Keratinocyte (primary cell): Measurements from ENCODE around the gene USP46. TPM values are rescaled to one million over a fixed set of nuclear protein-coding genes. Genes with fewer than 3 reads are reported as not detected.

Experiments
- DNase-seq: peaks from one replicate; pipeline ENCODE4 v3.0.0-alpha.2; 2011; ENCODE audit warnings: low read depth, missing footprints, low spot score
- FAIRE-seq: peaks from 2 replicates; lab custom pipeline; 2011; peaks lifted over from hg19 to GRCh38; lab: Jason Lieb, UNC
- H2AFZ ChIP-seq: 2 replicates; pipeline ENCODE4 v1.6.0; 2012; ENCODE audit warnings: low read length, control low read depth, inconsistent platforms; ENCODE audit not compliant: control insufficient read depth
- H3K27ac ChIP-seq: 2 replicates; pipeline ENCODE4 v1.5.1; 2011; ENCODE audit warnings: low read length; ENCODE audit not compliant: control insufficient read depth, insufficient read depth
- H3K27me3 ChIP-seq: 3 replicates; pipeline ENCODE4 v1.6.0; 2011; ENCODE audit warnings: low read length; ENCODE audit not compliant: control insufficient read depth, insufficient read depth; ENCODE audit errors: extremely low read depth
- H3K36me3 ChIP-seq, 2 experiments: 2 replicates in 1 of 2; 3 replicates in 1 of 2; pipeline ENCODE4 v1.5.1; 2011; ENCODE audit warnings: low read length in 2 of 2, mild to moderate bottlenecking in 1 of 2; ENCODE audit not compliant: control insufficient read depth in 2 of 2, insufficient read depth in 2 of 2; ENCODE audit errors: extremely low read depth in 1 of 2
- H3K4me1 ChIP-seq: 3 replicates; pipeline ENCODE4 v1.5.1; 2011; ENCODE audit warnings: low read length; ENCODE audit not compliant: control insufficient read depth, insufficient read depth; ENCODE audit errors: extremely low read depth
- H3K4me2 ChIP-seq: 3 replicates; pipeline ENCODE4 v1.6.0; 2011; ENCODE audit warnings: low read depth, low read length; ENCODE audit not compliant: control insufficient read depth, insufficient read depth; ENCODE audit errors: extremely low read depth
- H3K4me3 ChIP-seq, 3 experiments: fragments of 200-600 bp in 1 of 3; sonication (generic) in 1 of 3; 2 replicates in 2 of 3; 3 replicates in 1 of 3; pipeline ENCODE4 v1.5.1; 2011 to 2016; ENCODE audit warnings: low read length in 3 of 3, mild to moderate bottlenecking in 3 of 3, control low read depth in 2 of 3, inconsistent platforms in 1 of 3, low read depth in 1 of 3, mixed read lengths in 1 of 3, mixed run types in 1 of 3, moderate library complexity in 1 of 3; ENCODE audit not compliant: control insufficient read depth in 2 of 3, insufficient read depth in 2 of 3; ENCODE audit errors: extremely low read depth in 1 of 3
- H3K79me2 ChIP-seq: 2 replicates; pipeline ENCODE4 v1.6.0; 2012; ENCODE audit warnings: low read length; ENCODE audit not compliant: control insufficient read depth, insufficient read depth
- H3K9ac ChIP-seq: 3 replicates; pipeline ENCODE4 v1.6.0; 2011; ENCODE audit warnings: low read length; ENCODE audit not compliant: control insufficient read depth, insufficient read depth; ENCODE audit errors: extremely low read depth
- H3K9me1 ChIP-seq: 3 replicates; pipeline ENCODE4 v1.6.0; 2011; ENCODE audit warnings: low read length; ENCODE audit not compliant: control insufficient read depth, insufficient read depth; ENCODE audit errors: extremely low read depth
- H3K9me3 ChIP-seq: 2 replicates; pipeline ENCODE4 v1.5.1; 2012; ENCODE audit warnings: low read depth, low read length; ENCODE audit not compliant: control insufficient read depth
- H4K20me1 ChIP-seq: 3 replicates; pipeline ENCODE4 v1.6.0; 2011; ENCODE audit warnings: low read length; ENCODE audit not compliant: control insufficient read depth, insufficient read depth; ENCODE audit errors: extremely low read depth
- CTCF ChIP-seq, 3 experiments: IDR thresholded peaks in 1 of 3; conservative IDR thresholded peaks in 1 of 3; optimal IDR thresholded peaks in 1 of 3; 2 replicates in 2 of 3; 3 replicates in 1 of 3; pipeline versions ENCODE3 to v1.5.1; 2011; ENCODE audit warnings: low read length in 3 of 3, mild to moderate bottlenecking in 3 of 3, moderate library complexity in 2 of 3, control low read depth in 1 of 3, inconsistent platforms in 1 of 3; ENCODE audit not compliant: insufficient read depth in 2 of 3; ENCODE audit errors: extremely low read depth in 1 of 3
- EZH2 ChIP-seq: IDR thresholded peaks from one replicate; pipeline ENCODE4 v1.6.1; 2012; ENCODE audit warnings: inconsistent platforms, mild to moderate bottlenecking, low read length, moderate library complexity
- dilution Hi-C: fragments of 300-500 bp; cut with MboI; formaldehyde crosslinking; loops from one replicate; pipeline ENCODE4 v1.7.0; 2020; ENCODE audit warnings: low sequenced_read_pairs; ENCODE audit not compliant: extremely low pct_ligation_motif_present
- polyA plus RNA-seq, 5 experiments: library from polyadenylated mRNA; depleted of rRNA in 3 of 5; stranded (reverse) in 3 of 5; stranded (forward) in 1 of 5; unstranded in 1 of 5; fragments of >200 nt; gene quantifications; 1 replicate in 1 of 5; 2 replicates in 3 of 5; 3 replicates in 1 of 5; pipeline versions ENCODE4 v1.2.1 to v1.2.3, GENCODE V29; 2011 to 2012; ENCODE audit warnings: missing spikeins in 2 of 5, low read depth in 1 of 5, low replicate concordance in 1 of 5

USP46 gene
- polyA plus RNA-seq, 1 donor (not counting 4 experiments of a cell fraction or from before 2014, with no cell fraction given) = 20.4 TPM

GRCh38 chr4:52586069-52586468 lies 73.0 kb downstream of the USP46 start:
- no peaks in the 10 kb centered on the region for H3K27me3 ChIP-seq
- H3K27ac ChIP-seq = no peak overlapping the region
- DNase-seq (no peak), FAIRE-seq (no peak)
- H2AFZ ChIP-seq = no peak overlapping the region
- no peaks in the 10 kb centered on the region for H3K9me1 ChIP-seq
- H3K36me3 ChIP-seq = no peaks in the 10 kb centered on the region
- no peak overlapping the region for H3K4me3 ChIP-seq
- no peaks in the 10 kb centered on the region for H3K9me3 ChIP-seq
- H3K79me2 ChIP-seq = no peaks in the 10 kb centered on the region
- dilution Hi-C loops = no loop called here
- peaks cover 12% of the 10 kb centered on the region for H3K4me1 ChIP-seq
- no peak overlapping the region for H3K9ac ChIP-seq
- no peak for TF ChIP-seq CTCF (optimal IDR thresholded peaks at IDR 0.05 in 1 of 3, IDR thresholded peaks at IDR 0.05 in 1 of 3, conservative IDR thresholded peaks at IDR 0.05 in 1 of 3; ENCODE audit: extremely low read depth in 1 of 3, insufficient read depth in 2 of 3, low read length in 3 of 3)
- TF ChIP-seq EZH2 = no peak
- H3K4me2 ChIP-seq = no peak overlapping the region
- H4K20me1 ChIP-seq = no peaks in the 10 kb centered on the region

GRCh38 chr4:52585379-52585778 lies 73.7 kb downstream of the USP46 start:
- Histone ChIP-seq H3K9me3 (no peaks in the 10 kb centered on the region), H3K27ac (no peak overlapping the region), H2AFZ (no peak overlapping the region), H3K4me2 (no peak overlapping the region), H3K27me3 (no peaks in the 10 kb centered on the region), H3K4me3 (no peak overlapping the region), H3K9ac (no peak overlapping the region), H3K9me1 (no peaks in the 10 kb centered on the region), H4K20me1 (no peaks in the 10 kb centered on the region), H3K4me1 (peaks cover 12% of the 10 kb centered on the region), H3K79me2 (no peaks in the 10 kb centered on the region), H3K36me3 (no peaks in the 10 kb centered on the region)
- dilution Hi-C loops = no loop called here
- FAIRE-seq (no peak), DNase-seq (no peak)
- TF ChIP-seq EZH2 = no peak
- no peak for TF ChIP-seq CTCF (optimal IDR thresholded peaks at IDR 0.05 in 1 of 3, IDR thresholded peaks at IDR 0.05 in 1 of 3, conservative IDR thresholded peaks at IDR 0.05 in 1 of 3; ENCODE audit: extremely low read depth in 1 of 3, insufficient read depth in 2 of 3, low read length in 3 of 3)
